ENCODE results near the gene HMGXB4. TPM values are rescaled to one million over a fixed set of nuclear protein-coding genes. Genes with fewer than 3 reads are reported as not detected.

HMGXB4 gene
- total and polyA plus RNA-seq, 2 of the 4 experiments (the other 2 are of a cell fraction) = 11.8 to 18.5 TPM

DNA sequence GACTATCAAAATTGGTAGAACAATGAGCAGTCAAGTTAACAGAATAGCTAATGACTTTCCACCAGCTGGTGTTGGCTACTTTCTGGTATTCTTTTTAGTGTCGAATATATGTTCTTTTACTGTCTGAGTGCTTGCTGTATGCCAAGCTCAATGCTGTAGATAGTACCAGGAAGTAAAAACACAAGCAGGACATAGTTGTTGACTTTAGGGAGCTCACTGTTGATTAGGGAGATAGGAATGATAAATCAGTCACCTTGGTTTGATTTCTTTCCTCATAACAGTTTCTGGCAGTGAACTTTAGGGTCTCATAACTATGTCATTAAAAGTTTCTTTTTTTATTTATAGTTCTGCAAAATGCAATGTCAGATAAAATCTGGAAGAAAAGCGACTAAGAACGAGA lies 9.0 kb downstream of the HMGXB4 start:
- ChIA-PET POLR2A (ENCODE audit: unreplicated experiment) (interaction anchor here (1.1 kb wide), 1 partner anchor 8 kb away, joined by 4 read pairs; no protein-coding TSS in a partner anchor), CTCF (interaction anchor here (0.6 kb wide), 1 partner anchor 64 kb away, joined by 3 read pairs; no protein-coding TSS in a partner anchor)
- intact Hi-C loops (cut with micrococcal nuclease) (no loop called here), in situ Hi-C loops (cut with MboI; ENCODE audit: low sequenced_read_pairs) (no loop called here), dilution Hi-C loops (cut with HindIII; ENCODE audit: low sequenced_read_pairs, unreplicated experiment) (no loop called here)
- H4K91ac ChIP-seq (ENCODE audit: insufficient read depth, low read depth, low read length) = no peak overlapping the region
- H4K5ac ChIP-seq (ENCODE audit: low read depth, low read length) = no peak overlapping the region
- H3K23ac ChIP-seq (ENCODE audit: low read depth, low read length) = no peak overlapping the region
- no peak overlapping the region for H2AK9ac ChIP-seq (replicated peaks; ENCODE audit: low read depth, low read length, poor library complexity)
- no peaks in the 10 kb centered on the region for H3K27me3 ChIP-seq (ENCODE audit: control insufficient read depth, insufficient read depth, low read length)
- no peaks in the 10 kb centered on the region for H3K9me3 ChIP-seq (ENCODE audit: control insufficient read depth, insufficient read depth, low read length)
- H2BK120ac ChIP-seq (ENCODE audit: low read depth, low read length) = no peak overlapping the region
- H3K27ac ChIP-seq (ENCODE audit: insufficient read depth, low read length) = no peak overlapping the region
- H3K56ac ChIP-seq (ENCODE audit: extremely low read depth, insufficient read depth, low read length) = no peak overlapping the region
- TF ChIP-seq MXI1 (IDR thresholded peaks at IDR 0.05; ENCODE audit: borderline replicate concordance, low read depth, low read length) (no peak), NFE2L2 (IDR thresholded peaks at IDR 0.05; ENCODE audit: low read depth, low read length) (no peak), MAFK (IDR thresholded peaks at IDR 0.05; ENCODE audit: low read depth, low read length) (no peak), BHLHE40 (IDR thresholded peaks at IDR 0.05; ENCODE audit: low read depth, low read length) (no peak), SMC3 (IDR thresholded peaks at IDR 0.05; ENCODE audit: low read depth, low read length) (no peak), RCOR1 (IDR thresholded peaks at IDR 0.05; ENCODE audit: insufficient replicate concordance, low read length) (no peak), CHD1 (IDR thresholded peaks at IDR 0.05; ENCODE audit: low read depth, low read length) (no peak), FOS (IDR thresholded peaks at IDR 0.05; ENCODE audit: low read depth, low read length) (no peak), RFX5 (IDR thresholded peaks at IDR 0.05; ENCODE audit: low read depth, low read length) (no peak)
- TF ChIP-seq, protein P1, sequence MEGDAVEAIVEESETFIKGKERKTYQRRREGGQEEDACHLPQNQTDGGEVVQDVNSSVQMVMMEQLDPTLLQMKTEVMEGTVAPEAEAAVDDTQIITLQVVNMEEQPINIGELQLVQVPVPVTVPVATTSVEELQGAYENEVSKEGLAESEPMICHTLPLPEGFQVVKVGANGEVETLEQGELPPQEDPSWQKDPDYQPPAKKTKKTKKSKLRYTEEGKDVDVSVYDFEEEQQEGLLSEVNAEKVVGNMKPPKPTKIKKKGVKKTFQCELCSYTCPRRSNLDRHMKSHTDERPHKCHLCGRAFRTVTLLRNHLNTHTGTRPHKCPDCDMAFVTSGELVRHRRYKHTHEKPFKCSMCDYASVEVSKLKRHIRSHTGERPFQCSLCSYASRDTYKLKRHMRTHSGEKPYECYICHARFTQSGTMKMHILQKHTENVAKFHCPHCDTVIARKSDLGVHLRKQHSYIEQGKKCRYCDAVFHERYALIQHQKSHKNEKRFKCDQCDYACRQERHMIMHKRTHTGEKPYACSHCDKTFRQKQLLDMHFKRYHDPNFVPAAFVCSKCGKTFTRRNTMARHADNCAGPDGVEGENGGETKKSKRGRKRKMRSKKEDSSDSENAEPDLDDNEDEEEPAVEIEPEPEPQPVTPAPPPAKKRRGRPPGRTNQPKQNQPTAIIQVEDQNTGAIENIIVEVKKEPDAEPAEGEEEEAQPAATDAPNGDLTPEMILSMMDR (conservative IDR thresholded peaks at IDR 0.05; ENCODE audit: low read depth, low read length) = no peak
- TF ChIP-seq, protein P2, sequence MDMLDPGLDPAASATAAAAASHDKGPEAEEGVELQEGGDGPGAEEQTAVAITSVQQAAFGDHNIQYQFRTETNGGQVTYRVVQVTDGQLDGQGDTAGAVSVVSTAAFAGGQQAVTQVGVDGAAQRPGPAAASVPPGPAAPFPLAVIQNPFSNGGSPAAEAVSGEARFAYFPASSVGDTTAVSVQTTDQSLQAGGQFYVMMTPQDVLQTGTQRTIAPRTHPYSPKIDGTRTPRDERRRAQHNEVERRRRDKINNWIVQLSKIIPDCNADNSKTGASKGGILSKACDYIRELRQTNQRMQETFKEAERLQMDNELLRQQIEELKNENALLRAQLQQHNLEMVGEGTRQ (IDR thresholded peaks at IDR 0.05; ENCODE audit: low read depth, low read length) = no peak
- TF ChIP-seq, protein P3, sequence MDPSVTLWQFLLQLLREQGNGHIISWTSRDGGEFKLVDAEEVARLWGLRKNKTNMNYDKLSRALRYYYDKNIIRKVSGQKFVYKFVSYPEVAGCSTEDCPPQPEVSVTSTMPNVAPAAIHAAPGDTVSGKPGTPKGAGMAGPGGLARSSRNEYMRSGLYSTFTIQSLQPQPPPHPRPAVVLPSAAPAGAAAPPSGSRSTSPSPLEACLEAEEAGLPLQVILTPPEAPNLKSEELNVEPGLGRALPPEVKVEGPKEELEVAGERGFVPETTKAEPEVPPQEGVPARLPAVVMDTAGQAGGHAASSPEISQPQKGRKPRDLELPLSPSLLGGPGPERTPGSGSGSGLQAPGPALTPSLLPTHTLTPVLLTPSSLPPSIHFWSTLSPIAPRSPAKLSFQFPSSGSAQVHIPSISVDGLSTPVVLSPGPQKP (IDR thresholded peaks at IDR 0.05; ENCODE audit: borderline replicate concordance, low read depth, low read length) = no peak
- no peak overlapping the region for H2AK5ac ChIP-seq (ENCODE audit: low read depth, low read length)
- no peak overlapping the region for H4K8ac ChIP-seq (ENCODE audit: low read depth in 2 of 2, low read length in 2 of 2)
- no peak overlapping the region for H2AFZ ChIP-seq (replicated peaks; ENCODE audit: low read length, poor library complexity)
- H4K20me1 ChIP-seq (ENCODE audit: insufficient read depth, low read length) = peaks cover 6% of the 10 kb centered on the region; the same call in 1 of the 2 replicates
- H3K4me1 ChIP-seq (ENCODE audit: control insufficient read depth, insufficient read depth, low read length) = no peaks in the 10 kb centered on the region; the same call in 1 of the 2 replicates
- no peak overlapping the region for H2BK15ac ChIP-seq (ENCODE audit: low read depth, low read length)
- no peak overlapping the region for H2BK20ac ChIP-seq (ENCODE audit: low read depth, low read length)
- BruUV-seq (replicated peaks) = no TSS peak
- H3K4me3 ChIP-seq (ENCODE audit: insufficient read depth, low read depth, low read length) = no peak overlapping the region
- H3K79me1 ChIP-seq (ENCODE audit: low read depth in 1 of 2, low read length in 2 of 2) = peaks cover 35 to 61% of the 10 kb centered on the region in 2 experiments
- no peak overlapping the region for H2BK5ac ChIP-seq (ENCODE audit: low read depth, low read length, poor library complexity, severe bottlenecking)
- DNase-seq (no peak), ATAC-seq (ENCODE audit: low read depth) (no peak)
- 0 out of 2 replicates have a peak, but pooled peaks cover 5% of the 10 kb centered on the region for H3K9me1 ChIP-seq (ENCODE audit: insufficient read depth, low read length)
- H3K36me3 ChIP-seq (ENCODE audit: control insufficient read depth, insufficient read depth, low read length) = peaks cover 50% of the 10 kb centered on the region
- no peak overlapping the region for H3K4ac ChIP-seq (ENCODE audit: low read depth, low read length)
- no peak overlapping the region for H3K14ac ChIP-seq (replicated peaks; ENCODE audit: low read depth, low read length)
- no peak overlapping the region for H3K9ac ChIP-seq (ENCODE audit: low read depth, low read length)
- WGBS, 2 experiments (ENCODE audit: extremely low coverage in 2 of 2, insufficient read length in 1 of 2) = no CpG with 5 or more reads among the region's 3 CpGs
- H3K18ac ChIP-seq (ENCODE audit: low read depth, low read length) = no peak overlapping the region
- no peak overlapping the region for H3K4me2 ChIP-seq (ENCODE audit: low read depth, low read length)

All from IMR-90 (cell line).